OCI-LY7 (cell line): ENCODE results near the gene TMEM234. TPM values are rescaled to one million over a fixed set of nuclear protein-coding genes. Genes with fewer than 3 reads are reported as not detected.

Experiments used
- BruUV-seq: library from RNA; stranded (reverse); fragments of 400-500 nt; replicated peaks from 2 replicates; lab custom pipeline; 2021; lab: Mats Ljungman, UMichigan
- CTCF ChIA-PET: fragments of 300-600 bp; sonication (Branson Sonifier 250); formaldehyde crosslinking; loops from one replicate; lab custom pipeline; 2022; ENCODE audit warnings: antibody characterized with exemption; ENCODE audit not compliant: unreplicated experiment; lab: Charles Lee
- POLR2A ChIA-PET: fragments of 300-600 bp; sonication (Branson Sonifier 250); formaldehyde crosslinking; loops from one replicate; lab custom pipeline; 2022; ENCODE audit warnings: antibody characterized with exemption; lab: Charles Lee
- DNase-seq: peaks from one replicate; pipeline ENCODE4 v3.0.0-alpha.2; 2015; ENCODE audit warnings: low spot score
- H2AFZ ChIP-seq: fragments of 200-600 bp; sonication (generic), shearing (Covaris generic); 2 replicates; pipeline ENCODE4 v1.6.1; 2014; ENCODE audit warnings: mild to moderate bottlenecking, antibody characterized with exemption, low read length, moderate library complexity
- H3K27ac ChIP-seq: fragments of 200-600 bp; sonication (generic); 2 replicates; pipeline ENCODE4 v1.5.1; 2014; ENCODE audit warnings: mixed run types, low read depth, mild to moderate bottlenecking, moderate library complexity, low read length, inconsistent platforms; ENCODE audit not compliant: poor library complexity, severe bottlenecking
- H3K36me3 ChIP-seq: fragments of 200-600 bp; sonication (generic); 2 replicates; pipeline ENCODE4 v1.6.1; 2014; ENCODE audit warnings: mild to moderate bottlenecking, antibody characterized with exemption, low read length, moderate library complexity, mixed read lengths; ENCODE audit not compliant: insufficient read depth
- H3K4me1 ChIP-seq: fragments of 200-600 bp; sonication (generic); 2 replicates; pipeline ENCODE4 v1.5.1; 2014; ENCODE audit warnings: mild to moderate bottlenecking, low read length; ENCODE audit not compliant: insufficient read depth, poor library complexity, severe bottlenecking
- H3K4me2 ChIP-seq: fragments of 200-600 bp; sonication (generic); 2 replicates; pipeline ENCODE4 v1.6.1; 2014; ENCODE audit warnings: mild to moderate bottlenecking, low read length
- H3K4me3 ChIP-seq: fragments of 200-600 bp; sonication (generic); 2 replicates; pipeline ENCODE4 v1.5.1; 2014; ENCODE audit warnings: mild to moderate bottlenecking, low read depth, low read length; ENCODE audit not compliant: poor library complexity, severe bottlenecking
- H3K79me2 ChIP-seq: fragments of 200-600 bp; sonication (generic); 2 replicates; pipeline ENCODE4 v1.6.1; 2016; ENCODE audit warnings: low read depth, mild to moderate bottlenecking, low read length, moderate library complexity, mixed read lengths; ENCODE audit not compliant: insufficient read depth
- H3K9me2 ChIP-seq: fragments of 200-600 bp; sonication (generic); 2 replicates; pipeline ENCODE4 v1.6.1; 2016; ENCODE audit warnings: mild to moderate bottlenecking, low read length, mixed read lengths; ENCODE audit not compliant: insufficient read depth
- H3K9me3 ChIP-seq: fragments of 200-600 bp; sonication (generic); 2 replicates; pipeline ENCODE4 v1.6.1; 2014; ENCODE audit warnings: mild to moderate bottlenecking, mixed run types, low read length, mixed read lengths
- H4K20me1 ChIP-seq: fragments of 200-600 bp; sonication (generic); 2 replicates; pipeline ENCODE4 v1.6.1; 2014; ENCODE audit warnings: mild to moderate bottlenecking, antibody characterized with exemption, low read length, moderate library complexity, mixed read lengths; ENCODE audit not compliant: insufficient read depth
- CTCF ChIP-seq: fragments of 200-600 bp; sonication (generic); conservative IDR thresholded peaks from 2 replicates; pipeline ENCODE4 v1.5.1; 2014; ENCODE audit warnings: mild to moderate bottlenecking, antibody characterized with exemption, low read length, moderate library complexity, mixed read lengths
- EZH2phosphoT487 ChIP-seq: fragments of 200-600 bp; sonication (generic); IDR thresholded peaks from 2 replicates; pipeline ENCODE4 v1.6.1; 2018; ENCODE audit warnings: low read depth, borderline replicate concordance, mild to moderate bottlenecking, mixed run types, antibody characterized with exemption, low read length, moderate library complexity, mixed read lengths
- intact Hi-C: fragments of 100-400 bp; cut with micrococcal nuclease; formaldehyde crosslinking; loops from one replicate; pipeline ENCODE4 v1.10.0; 2022; ENCODE audit not compliant: unreplicated experiment
- total RNA-seq, 2 experiments: library from RNA; depleted of rRNA in 1 of 2; stranded (reverse); fragments of >200 nt in 1 of 2; shearing (Covaris generic) in 1 of 2; gene quantifications; 2 replicates each; pipeline ENCODE4 v1.2.3, GENCODE V29; 2014 to 2022

TMEM234 gene
- total RNA-seq, 2 experiments from 2014 or later: 17.1 to 17.5 TPM

GRCh38 chr1:32195972-32196823 is 26.0 kb downstream of the TMEM234 start:
- no peak for DNase-seq
- H4K20me1 ChIP-seq: no peaks in the 10 kb centered on the region
- TSS peak; percentile 39 for BruUV-seq
- no peak overlapping the region for H3K4me2 ChIP-seq
- H3K79me2 ChIP-seq: no peaks in the 10 kb centered on the region
- no peaks in the 10 kb centered on the region for H3K9me3 ChIP-seq
- H3K27ac ChIP-seq: no peak overlapping the region
- no peaks in the 10 kb centered on the region for H3K9me2 ChIP-seq
- intact Hi-C loops: no loop called here
- H3K4me1 ChIP-seq: peaks cover 24% of the 10 kb centered on the region
- TF ChIP-seq EZH2phosphoT487 (no peak), CTCF (no peak)
- H3K36me3 ChIP-seq: peaks cover 81% of the 10 kb centered on the region
- no peak overlapping the region for H3K4me3 ChIP-seq
- H2AFZ ChIP-seq: no peak overlapping the region
- ChIA-PET POLR2A (interaction anchor here (1.1 kb wide), 2 partner anchors 17 to 123 kb away, joined by 3 read pairs; partner anchors contain the start of genes TMEM39B and TXLNA), CTCF (no interaction called here)

GRCh38 chr1:32195531-32195930 is 26.6 kb downstream of the TMEM234 start:
- no peak for TF ChIP-seq EZH2phosphoT487
- no peak for TF ChIP-seq CTCF
- intact Hi-C loops: no loop called here
- no peaks in the 10 kb centered on the region for H4K20me1 ChIP-seq
- H3K27ac ChIP-seq: no peak overlapping the region
- H2AFZ ChIP-seq: no peak overlapping the region
- H3K36me3 ChIP-seq: peaks cover 88% of the 10 kb centered on the region
- CTCF ChIA-PET: no interaction called here
- H3K4me3 ChIP-seq: no peak overlapping the region
- BruUV-seq: no TSS peak
- H3K4me2 ChIP-seq: no peak overlapping the region
- no peak for DNase-seq
- no peaks in the 10 kb centered on the region for H3K9me3 ChIP-seq
- POLR2A ChIA-PET: interaction anchor here (1.1 kb wide), 1 partner anchor 16 kb away, joined by 3 read pairs; the partner anchor contains the start of gene TXLNA
- peaks cover 22% of the 10 kb centered on the region for H3K4me1 ChIP-seq
- no peaks in the 10 kb centered on the region for H3K9me2 ChIP-seq
- no peaks in the 10 kb centered on the region for H3K79me2 ChIP-seq

- ChIA-PET POLR2A (interaction anchor here (1.1 kb wide), 1 partner anchor 16 kb away, joined by 3 read pairs; the partner anchor contains the start of gene TXLNA), CTCF (no interaction called here)
- DNase-seq: no peak
- TF ChIP-seq EZH2phosphoT487: no peak
- TF ChIP-seq CTCF: no peak
- Histone ChIP-seq H3K27ac (no peak overlapping the region), H3K36me3 (peaks cover 94% of the 10 kb centered on the region), H3K9me2 (no peaks in the 10 kb centered on the region), H3K4me3 (no peak overlapping the region), H3K9me3 (no peaks in the 10 kb centered on the region), H2AFZ (no peak overlapping the region), H3K4me1 (peaks cover 17% of the 10 kb centered on the region), H3K79me2 (no peaks in the 10 kb centered on the region), H3K4me2 (no peak overlapping the region), H4K20me1 (no peaks in the 10 kb centered on the region)
- no TSS peak for BruUV-seq
- intact Hi-C loops: no loop called here
Measured at GRCh38 chr1:32194984-32195383, 27.2 kb downstream of the TMEM234 start.
